CD4-positive, alpha-beta memory T cell (primary cell): ENCODE measurements around the gene BOD1L1. TPM values are rescaled to one million over a fixed set of nuclear protein-coding genes. Genes with fewer than 3 reads are reported as not detected.

Experiments
- CTCF ChIA-PET: fragments of 350-600 bp; sonication (Branson Sonifier 250); formaldehyde crosslinking; loops from one replicate; lab custom pipeline; 2021; ENCODE audit warnings: inconsistent platforms; ENCODE audit not compliant: partially characterized antibody; lab: Charles Lee
- POLR2A ChIA-PET: fragments of 350-600 bp; sonication (Branson Sonifier 250); formaldehyde crosslinking; loops from one replicate; lab custom pipeline; 2021; ENCODE audit not compliant: partially characterized antibody; lab: Charles Lee
- DNase-seq, 5 donors: peaks; one replicate each; pipeline versions ENCODE4 v3.0.0 to v3.0.0-alpha.2; 2020 to 2022; ENCODE audit warnings: mixed read lengths in 1 of 5
- H3K27ac ChIP-seq: one replicate; pipeline ENCODE4 v1.7.0; 2013; ENCODE audit warnings: low read depth, low read length
- H3K27me3 ChIP-seq: 2 replicates; pipeline ENCODE4 v1.7.0; 2013; ENCODE audit warnings: mild to moderate bottlenecking, low read length, moderate library complexity; ENCODE audit not compliant: insufficient read depth
- H3K36me3 ChIP-seq: 2 replicates; pipeline ENCODE4 v1.7.0; 2013; ENCODE audit warnings: mild to moderate bottlenecking, low read length, moderate library complexity; ENCODE audit not compliant: insufficient read depth
- H3K4me1 ChIP-seq: 2 replicates; pipeline ENCODE4 v1.7.0; 2013; ENCODE audit warnings: mild to moderate bottlenecking, low read length, moderate library complexity; ENCODE audit not compliant: insufficient read depth
- H3K4me3 ChIP-seq, 2 donors: one replicate each; pipeline ENCODE4 v1.7.0; 2013; ENCODE audit warnings: low read length in 2 of 2, mild to moderate bottlenecking in 1 of 2
- H3K9me3 ChIP-seq, 2 donors: one replicate each; pipeline ENCODE4 v1.7.0; 2013; ENCODE audit warnings: low read length in 2 of 2, control low read depth in 1 of 2; ENCODE audit not compliant: control insufficient read depth in 1 of 2
- H3K27ac Mint-ChIP-seq, 7 donors: one replicate each; pipeline ENCODE4 v1.8.0; 2020 to 2021; ENCODE audit warnings: mixed read lengths in 7 of 7, mild to moderate bottlenecking in 6 of 7, inconsistent platforms in 3 of 7, moderate library complexity in 3 of 7
- H3K27me3 Mint-ChIP-seq, 2 donors: one replicate each; pipeline ENCODE4 v1.8.0; 2020 to 2021; ENCODE audit warnings: mixed read lengths in 2 of 2
- H3K36me3 Mint-ChIP-seq, 2 donors: one replicate each; pipeline ENCODE4 v1.8.0; 2020 to 2021; ENCODE audit warnings: mixed read lengths in 2 of 2, inconsistent platforms in 1 of 2, mild to moderate bottlenecking in 1 of 2
- H3K4me1 Mint-ChIP-seq, 4 donors: one replicate each; pipeline ENCODE4 v1.8.0; 2020 to 2021; ENCODE audit warnings: mixed read lengths in 4 of 4, mild to moderate bottlenecking in 1 of 4
- H3K4me3 Mint-ChIP-seq, 8 donors: one replicate each; pipeline ENCODE4 v1.8.0; 2020 to 2021; ENCODE audit warnings: mixed read lengths in 8 of 8, mild to moderate bottlenecking in 7 of 8, moderate library complexity in 6 of 8, inconsistent platforms in 3 of 8
- H3K9me3 Mint-ChIP-seq, 8 donors: one replicate each; pipeline ENCODE4 v1.8.0; 2020 to 2021; ENCODE audit warnings: mixed read lengths in 8 of 8, mild to moderate bottlenecking in 5 of 8, inconsistent platforms in 3 of 8, moderate library complexity in 1 of 8
- intact Hi-C: fragments of 100-400 bp; cut with micrococcal nuclease; formaldehyde crosslinking; loops from one replicate; pipeline ENCODE4 v1.15.1; 2023
- polyA plus RNA-seq, 2 donors: library from polyadenylated mRNA; unstranded; fragments of 300-500 nt; fragmentation: Illumina TruSeq; gene quantifications; one replicate each; pipeline ENCODE4 v1.2.3, GENCODE V29; 2021
- total RNA-seq, 2 experiments: library from RNA; stranded (reverse); gene quantifications; one replicate each; pipeline ENCODE4 v1.2.3, GENCODE V29; 2021

The BOD1L1 gene
- total and polyA plus RNA-seq, 4 experiments from 2014 or later = 0.86 to 72.3 (median 37.3) TPM

DNA sequence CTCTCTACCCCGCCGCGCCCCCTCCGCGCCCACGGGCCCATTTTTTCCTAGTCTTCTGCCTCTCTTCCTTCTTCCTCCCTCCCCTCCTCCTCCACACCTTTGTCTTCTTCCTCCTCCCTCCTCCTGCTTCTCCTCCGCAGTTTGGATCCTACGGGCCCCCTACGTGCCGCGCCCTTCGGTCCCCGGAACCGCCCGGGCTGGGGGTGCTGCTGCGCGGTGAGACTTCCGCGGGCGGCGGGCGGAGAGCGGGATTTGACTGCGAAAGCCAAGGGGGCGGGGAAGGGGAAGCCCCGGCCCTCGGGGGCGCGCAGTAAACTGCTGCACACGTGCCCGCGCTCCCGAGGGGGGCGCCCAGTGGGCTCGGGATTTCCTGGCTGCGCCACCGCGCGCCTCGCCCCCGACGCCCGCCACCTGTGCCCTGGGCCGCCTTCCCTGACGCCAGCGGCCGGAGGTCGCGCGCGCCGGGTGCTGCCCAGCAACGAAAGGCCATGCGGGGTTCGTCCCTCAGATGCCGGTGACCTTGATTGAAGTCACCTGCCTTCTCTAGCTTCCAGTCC is 80.0 kb downstream of the BOD1L1 start:
- CTCF ChIA-PET = interaction anchor here (2.1 kb wide), 1 partner anchor 819 kb away, joined by 13 read pairs; no protein-coding TSS in a partner anchor
- H3K27me3 ChIP-seq = peaks cover 51% of the 10 kb centered on the region
- H3K4me1 ChIP-seq = peaks cover 53% of the 10 kb centered on the region
- H3K27me3 Mint-ChIP-seq = peaks cover 57 to 60% of the 10 kb centered on the region in 2 donors
- no peak overlapping the region for H3K27ac ChIP-seq
- H3K36me3 ChIP-seq = no peaks in the 10 kb centered on the region
- intact Hi-C loops = loop anchor here (2.0 kb wide), 2 partner anchors 63 to 703 kb away; partner anchors contain the start of gene RAB28
- DNase-seq = no peak
- peaks cover 0 to 4% of the 10 kb centered on the region in 2 donors for H3K36me3 Mint-ChIP-seq
- POLR2A ChIA-PET = interaction anchor here (1.0 kb wide), 1 partner anchor 10 kb away, joined by 3 read pairs; no protein-coding TSS in a partner anchor
- H3K9me3 Mint-ChIP-seq = peaks cover 2 to 15% (median 10%) of the 10 kb centered on the region in 8 donors
- peak overlapping the region in 1 of 2 donors; percentile 41 for H3K4me3 ChIP-seq
- peaks cover 23 to 42% (median 32%) of the 10 kb centered on the region in 4 donors for H3K4me1 Mint-ChIP-seq
- no peak overlapping the region for H3K27ac Mint-ChIP-seq
- H3K9me3 ChIP-seq = no peaks in the 10 kb centered on the region
- peak overlapping the region; percentile 46 to 70 (median 50) for H3K4me3 Mint-ChIP-seq

DNA sequence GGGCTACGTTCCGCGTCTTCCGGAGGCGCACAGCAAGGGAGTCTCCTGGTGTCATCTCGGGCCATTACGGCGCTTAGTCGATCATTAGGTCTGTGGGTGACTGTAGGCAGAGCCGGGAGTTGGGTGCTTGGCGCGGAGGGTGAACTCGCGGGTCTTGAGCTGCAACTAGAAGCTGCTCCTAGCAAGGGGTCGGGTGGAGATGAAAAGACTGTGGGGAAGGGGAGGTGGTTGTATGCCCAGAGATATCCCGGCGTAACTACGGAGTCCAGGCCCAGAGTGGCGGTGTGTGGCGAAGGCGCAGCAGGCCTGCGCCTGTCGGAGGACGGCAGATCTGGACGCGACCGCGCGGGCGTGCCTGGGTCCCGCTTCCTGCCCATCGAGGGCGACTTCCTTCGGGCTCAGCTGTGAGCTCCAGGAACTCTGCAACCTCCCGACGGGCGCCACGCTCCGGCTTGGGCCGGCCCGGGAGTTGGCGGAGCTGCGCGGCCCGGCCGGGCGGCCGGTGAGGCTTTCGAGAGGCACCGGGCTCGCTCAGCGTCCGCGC is 80.5 kb downstream of the BOD1L1 start:
- H3K4me3 ChIP-seq = peak overlapping the region in 1 of 2 donors; percentile 41
- H3K36me3 ChIP-seq = no peaks in the 10 kb centered on the region
- Mint-ChIP-seq H3K36me3 (peaks cover 0 to 4% of the 10 kb centered on the region in 2 donors), H3K27ac (peak overlapping the region in 4 of 7 donors; percentile 36 to 77 (median 52)), H3K4me1 (peaks cover 23 to 44% (median 33%) of the 10 kb centered on the region in 4 donors), H3K27me3 (peaks cover 55 to 57% of the 10 kb centered on the region in 2 donors), H3K9me3 (peaks cover 0 to 15% (median 10%) of the 10 kb centered on the region in 8 donors), H3K4me3 (peak overlapping the region; percentile 48 to 85 (median 82))
- peaks cover 51% of the 10 kb centered on the region for H3K27me3 ChIP-seq
- no peaks in the 10 kb centered on the region for H3K9me3 ChIP-seq
- ChIA-PET CTCF (interaction anchor here (2.1 kb wide), 1 partner anchor 818 kb away, joined by 13 read pairs; no protein-coding TSS in a partner anchor), POLR2A (interaction anchor here (1.0 kb wide), 1 partner anchor 10 kb away, joined by 3 read pairs; no protein-coding TSS in a partner anchor)
- DNase-seq = no peak
- peaks cover 57% of the 10 kb centered on the region for H3K4me1 ChIP-seq
- intact Hi-C loops = loop anchor here (2.0 kb wide), 1 partner anchor 62 kb away; the partner anchor contains the start of gene RAB28
- no peak overlapping the region for H3K27ac ChIP-seq

DNA sequence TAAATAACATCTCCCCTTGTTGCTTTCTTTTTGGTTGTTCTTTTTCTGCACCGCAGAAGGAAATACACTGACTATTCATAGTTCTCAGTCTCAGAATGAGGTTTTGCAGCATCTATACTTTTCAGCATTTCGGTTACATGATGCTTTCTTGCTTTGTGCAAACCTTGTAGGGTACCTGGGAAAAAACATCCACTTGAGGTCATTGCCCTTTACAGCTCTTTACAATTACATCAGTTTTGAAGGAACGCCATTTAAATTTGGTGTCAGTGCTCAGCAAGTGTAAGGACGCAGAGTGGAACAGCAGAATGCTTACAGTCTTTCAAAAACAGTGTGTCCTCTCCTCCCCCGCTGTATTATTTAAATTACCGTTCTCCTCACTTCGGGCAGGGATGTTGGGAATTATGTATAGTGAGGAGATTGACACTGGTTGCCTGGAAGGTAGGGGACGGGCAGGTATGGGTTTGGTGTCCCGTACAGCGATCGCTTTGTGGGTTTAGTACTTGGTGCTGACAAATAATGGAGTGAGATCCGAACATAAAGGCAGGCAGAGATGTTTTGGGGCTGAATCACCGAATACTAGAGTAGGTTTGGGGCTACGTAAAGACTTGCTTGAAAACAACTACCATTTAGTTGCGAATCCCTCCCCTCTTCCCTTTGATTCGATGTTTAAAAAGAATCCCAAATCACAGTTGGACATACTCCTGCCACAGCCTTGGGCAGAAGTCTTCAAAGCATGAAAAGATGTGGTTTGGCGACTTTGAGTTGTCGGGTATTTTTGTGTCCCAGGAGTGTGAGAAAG is 81.2 kb downstream of the BOD1L1 start:
- Mint-ChIP-seq H3K27me3 (peaks cover 53 to 54% of the 10 kb centered on the region in 2 donors), H3K9me3 (peaks cover 0 to 15% (median 10%) of the 10 kb centered on the region in 8 donors), H3K36me3 (peaks cover 0 to 4% of the 10 kb centered on the region in 2 donors), H3K27ac (peak overlapping the region in 2 of 7 donors; percentile 42 to 77), H3K4me1 (peaks cover 24 to 50% (median 37%) of the 10 kb centered on the region in 4 donors), H3K4me3 (peak overlapping the region; percentile 40 to 85 (median 82))
- Histone ChIP-seq H3K4me1 (peaks cover 64% of the 10 kb centered on the region), H3K9me3 (no peaks in the 10 kb centered on the region), H3K4me3 (peak overlapping the region in 1 of 2 donors; percentile 41), H3K27me3 (peaks cover 54% of the 10 kb centered on the region), H3K36me3 (no peaks in the 10 kb centered on the region), H3K27ac (no peak overlapping the region)
- ChIA-PET POLR2A (interaction anchor here (1.0 kb wide), 1 partner anchor 9 kb away, joined by 3 read pairs; no protein-coding TSS in a partner anchor), CTCF (no interaction called here)
- intact Hi-C loops = loop anchor here (2.0 kb wide), 1 partner anchor 62 kb away; the partner anchor contains the start of gene RAB28
- no peak for DNase-seq

DNA sequence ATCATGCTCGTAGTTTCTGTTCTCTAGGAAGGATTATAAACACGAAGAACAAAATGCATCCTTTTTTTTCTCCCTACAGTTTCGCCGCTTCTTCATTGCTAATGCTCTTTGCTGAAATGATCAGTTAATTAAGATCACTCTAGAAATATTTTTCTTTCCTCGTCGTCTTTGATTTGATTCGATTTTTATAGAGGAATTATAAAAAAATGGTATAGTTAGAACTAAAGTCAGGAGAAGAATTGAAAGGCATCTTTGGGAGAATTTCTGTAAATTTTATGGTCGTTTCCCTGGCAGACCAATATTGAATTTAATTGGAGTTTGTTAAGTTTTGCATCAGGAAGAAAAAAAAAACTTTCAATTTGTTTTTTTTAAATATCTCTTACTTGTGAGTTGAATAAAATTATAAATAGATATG is 82.1 kb downstream of the BOD1L1 start:
- ChIA-PET CTCF (no interaction called here), POLR2A (no interaction called here)
- peaks cover 72% of the 10 kb centered on the region for H3K4me1 ChIP-seq
- H3K27ac ChIP-seq = no peak overlapping the region
- no peaks in the 10 kb centered on the region for H3K9me3 ChIP-seq
- Mint-ChIP-seq H3K27ac (peak overlapping the region in 2 of 7 donors; percentile 11 to 37), H3K4me1 (peaks cover 26 to 59% (median 41%) of the 10 kb centered on the region in 4 donors), H3K27me3 (peaks cover 50 to 53% of the 10 kb centered on the region in 2 donors), H3K36me3 (peaks cover 2 to 4% of the 10 kb centered on the region in 2 donors), H3K9me3 (peaks cover 0 to 17% (median 11%) of the 10 kb centered on the region in 8 donors), H3K4me3 (peak overlapping the region; percentile 68 to 89 (median 80))
- no peak for DNase-seq
- H3K36me3 ChIP-seq = no peaks in the 10 kb centered on the region
- peaks cover 63% of the 10 kb centered on the region for H3K27me3 ChIP-seq
- peak overlapping the region in 1 of 2 donors; percentile 27 for H3K4me3 ChIP-seq
- intact Hi-C loops = no loop called here

DNA sequence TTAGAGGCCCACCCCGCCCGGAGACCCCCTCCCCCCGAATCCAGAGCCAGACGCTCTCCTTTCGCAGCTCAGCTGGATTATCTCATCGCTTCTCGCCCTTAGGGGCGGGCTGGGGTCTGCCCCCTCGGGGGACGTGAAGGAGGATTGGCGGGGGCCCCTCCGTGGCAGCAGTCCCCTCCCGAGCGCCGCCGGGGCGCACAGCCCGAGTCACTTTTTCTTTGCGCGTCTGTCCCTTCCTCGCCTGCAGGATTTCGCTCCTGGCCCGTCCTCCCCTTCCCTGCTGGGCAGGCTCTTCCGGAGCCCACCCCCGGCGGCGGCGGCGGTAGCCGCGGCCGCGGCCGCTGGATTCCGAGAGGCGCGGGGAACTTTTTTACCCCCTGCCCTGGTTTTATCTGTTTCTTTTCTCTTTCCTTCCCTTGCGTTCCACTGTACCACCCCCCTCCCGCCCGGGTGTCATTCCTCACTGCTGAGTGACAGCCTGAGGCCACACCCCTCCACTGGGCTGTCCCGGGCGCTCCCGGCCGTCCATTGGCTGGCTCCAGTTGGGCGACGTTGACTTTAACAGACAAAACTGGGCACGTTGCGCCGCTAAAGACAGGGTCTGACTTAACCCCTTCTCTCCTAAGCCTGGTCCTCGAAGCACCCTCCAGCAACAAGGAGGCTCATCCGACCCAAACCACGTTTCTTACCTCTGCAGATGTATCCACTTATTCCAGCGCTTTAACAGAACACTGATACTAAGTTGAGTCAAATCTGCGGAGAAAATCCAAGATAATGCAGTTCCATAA is 82.7 kb downstream of the BOD1L1 start:
- H3K4me3 ChIP-seq = peak overlapping the region in 1 of 2 donors; percentile 27
- H3K4me1 Mint-ChIP-seq = peaks cover 26 to 63% (median 44%) of the 10 kb centered on the region in 4 donors
- peak overlapping the region; percentile 68 to 89 (median 80) for H3K4me3 Mint-ChIP-seq
- H3K36me3 ChIP-seq = no peaks in the 10 kb centered on the region
- H3K27ac Mint-ChIP-seq = peak overlapping the region in 2 of 7 donors; percentile 37 to 84
- H3K9me3 Mint-ChIP-seq = peaks cover 0 to 19% (median 14%) of the 10 kb centered on the region in 8 donors
- no peak overlapping the region for H3K27ac ChIP-seq
- no peak for DNase-seq
- no peaks in the 10 kb centered on the region for H3K9me3 ChIP-seq
- intact Hi-C loops = no loop called here
- CTCF ChIA-PET = no interaction called here
- POLR2A ChIA-PET = no interaction called here
- H3K36me3 Mint-ChIP-seq = peaks cover 2 to 4% of the 10 kb centered on the region in 2 donors
- H3K4me1 ChIP-seq = peaks cover 78% of the 10 kb centered on the region
- H3K27me3 ChIP-seq = peaks cover 63% of the 10 kb centered on the region
- peaks cover 51 to 56% of the 10 kb centered on the region in 2 donors for H3K27me3 Mint-ChIP-seq

DNA sequence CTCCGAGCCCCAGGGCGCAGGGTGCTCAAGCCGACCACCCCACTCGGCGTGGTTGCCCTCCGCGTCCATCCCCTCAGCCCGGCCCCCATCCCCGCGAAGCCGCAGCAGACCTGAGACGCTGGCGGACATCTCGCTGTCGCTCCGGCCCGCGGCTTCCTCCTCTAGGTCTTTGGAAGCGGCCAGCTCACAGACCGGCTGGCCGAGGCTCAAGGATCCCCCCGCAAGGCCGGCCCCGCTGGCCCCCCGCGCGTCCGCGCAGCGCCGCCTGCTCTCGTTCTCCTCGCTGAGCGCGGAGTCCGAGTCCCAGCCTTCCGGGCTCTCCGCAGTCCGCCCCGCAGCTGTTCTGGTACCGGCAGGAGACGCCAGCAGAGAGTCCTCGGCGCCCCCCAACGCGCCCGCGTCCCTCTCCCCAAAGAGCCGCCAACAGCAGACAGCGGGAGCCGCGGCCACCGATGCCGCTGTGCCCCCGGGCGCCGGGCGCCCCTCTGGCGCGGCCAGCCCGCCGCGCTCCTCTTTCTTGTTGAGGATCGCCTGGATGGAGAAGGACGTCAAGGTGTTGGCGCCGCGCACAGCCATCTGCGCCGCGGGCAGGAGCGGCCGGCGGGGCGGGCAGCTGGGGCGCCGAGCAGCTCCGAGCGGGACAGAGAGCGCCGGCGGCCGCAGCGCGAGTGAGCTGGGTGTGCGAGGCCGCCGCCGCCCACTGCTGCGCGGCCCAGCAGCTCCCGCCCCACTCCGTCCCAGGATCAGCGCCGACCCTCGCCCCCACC is 83.5 kb downstream of the BOD1L1 start, which contains the start of gene NKX3-2:
NKX3-2 (minus strand) TSS at position 670 of the 767 bp plus-strand sequence; CDS start at position 576, 94 bp downstream.
- Mint-ChIP-seq H3K9me3 (peaks cover 0 to 23% (median 16%) of the 10 kb centered on the region in 8 donors), H3K4me1 (peaks cover 23 to 67% (median 44%) of the 10 kb centered on the region in 4 donors), H3K27ac (peak within 1 kb of the TSS in 3 of 7 donors; percentile 70 to 85 (median 77)), H3K27me3 (peaks cover 53 to 59% of the 10 kb centered on the region in 2 donors), H3K36me3 (peaks cover 2 to 4% of the 10 kb centered on the region in 2 donors), H3K4me3 (peak within 1 kb of the TSS; percentile 71 to 89 (median 80))
- CTCF ChIA-PET = no interaction called here
- H3K4me3 ChIP-seq = peak within 1 kb of the TSS in 1 of 2 donors; percentile 27
- peaks cover 64% of the 10 kb centered on the region for H3K27me3 ChIP-seq
- no peaks in the 10 kb centered on the region for H3K36me3 ChIP-seq
- no peak for DNase-seq
- intact Hi-C loops = no loop called here
- H3K27ac ChIP-seq = no peak within 1 kb of the TSS
- no peaks in the 10 kb centered on the region for H3K9me3 ChIP-seq
- POLR2A ChIA-PET = no interaction called here
- H3K4me1 ChIP-seq = peaks cover 83% of the 10 kb centered on the region
